NT2/D1 (cell line): ENCODE data around the gene TFRC.
"Not testable (repeated sequence)": the region's sequence is repeated elsewhere in the genome, so short reads cannot be mapped to it uniquely, and the experiment has no call there.

ENCODE experiments used
- DNase-seq: peaks from one replicate; pipeline ENCODE4 v3.0.0-alpha.2; 2011; ENCODE audit warnings: low read depth, low spot score
- H3K27me3 ChIP-seq: 2 replicates; pipeline ENCODE4 v1.6.0; 2011; ENCODE audit warnings: mild to moderate bottlenecking; ENCODE audit not compliant: insufficient read length, insufficient read depth
- H3K36me3 ChIP-seq: 2 replicates; pipeline ENCODE4 v1.6.1; 2011; ENCODE audit warnings: mild to moderate bottlenecking, low read length, mixed read lengths; ENCODE audit not compliant: insufficient read depth, insufficient read length
- H3K4me1 ChIP-seq: 2 replicates; pipeline ENCODE4 v1.5.1; 2011; ENCODE audit not compliant: insufficient read depth, insufficient read length
- H3K4me3 ChIP-seq: 2 replicates; pipeline ENCODE4 v1.5.1; 2011; ENCODE audit warnings: low read depth; ENCODE audit not compliant: insufficient read length
- H3K9ac ChIP-seq: 2 replicates; pipeline ENCODE4 v1.6.0; 2011; ENCODE audit warnings: low read depth; ENCODE audit not compliant: insufficient read length
- H3K9me3 ChIP-seq: 2 replicates; pipeline ENCODE4 v1.5.1; 2011; ENCODE audit warnings: mild to moderate bottlenecking, low read length; ENCODE audit not compliant: insufficient read depth
- SUZ12 ChIP-seq: IDR thresholded peaks from 2 replicates; pipeline ENCODE4 v1.6.1; 2011; ENCODE audit not compliant: insufficient read length, insufficient read depth; ENCODE audit errors: extremely low read depth
- YY1 ChIP-seq: IDR thresholded peaks from 2 replicates; pipeline ENCODE4 v1.6.1; 2011; ENCODE audit not compliant: insufficient read length, insufficient read depth
- ZNF274 ChIP-seq: IDR thresholded peaks from 2 replicates; pipeline ENCODE4 v1.6.1; 2011; ENCODE audit warnings: mild to moderate bottlenecking, low read depth, low read length

TFRC gene

GRCh38 chr3:196097373-196098154 lies 15.7 kb upstream of the TFRC start:
- no peak for TF ChIP-seq YY1
- TF ChIP-seq ZNF274 = no peak
- no peak for TF ChIP-seq SUZ12
- H3K9ac ChIP-seq = no peak overlapping the region
- peaks cover 6% of the 10 kb centered on the region for H3K4me1 ChIP-seq
- DNase-seq = no peak
- no peaks in the 10 kb centered on the region for H3K27me3 ChIP-seq
- no peaks in the 10 kb centered on the region for H3K9me3 ChIP-seq
- no peaks in the 10 kb centered on the region for H3K36me3 ChIP-seq
- H3K4me3 ChIP-seq = no peak overlapping the region

- H3K9me3 ChIP-seq = no peaks in the 10 kb centered on the region
- TF ChIP-seq YY1 (no peak), SUZ12 (no peak), ZNF274 (no peak)
- H3K36me3 ChIP-seq = no peaks in the 10 kb centered on the region
- peaks cover 6% of the 10 kb centered on the region for H3K4me1 ChIP-seq
- H3K4me3 ChIP-seq = no peak overlapping the region
- DNase-seq = no peak
- no peak overlapping the region for H3K9ac ChIP-seq
- no peaks in the 10 kb centered on the region for H3K27me3 ChIP-seq
These were observed 14.6 kb upstream of the TFRC start for GRCh38 chr3:196096382-196096953.

GRCh38 chr3:196093317-196094111 lies 11.6 kb upstream of the TFRC start:
- no peak for TF ChIP-seq YY1
- no peak for TF ChIP-seq ZNF274
- no peak for TF ChIP-seq SUZ12
- peaks cover 6% of the 10 kb centered on the region for H3K4me1 ChIP-seq
- no peak overlapping the region for H3K9ac ChIP-seq
- no peak for DNase-seq
- H3K36me3 ChIP-seq = no peaks in the 10 kb centered on the region
- H3K9me3 ChIP-seq = no peaks in the 10 kb centered on the region
- H3K27me3 ChIP-seq = no peaks in the 10 kb centered on the region
- no peak overlapping the region for H3K4me3 ChIP-seq

GRCh38 chr3:196087906-196088305 lies 6.0 kb upstream of the TFRC start:
- TF ChIP-seq YY1 = no peak
- TF ChIP-seq ZNF274 = no peak
- no peak for TF ChIP-seq SUZ12
- H3K36me3 ChIP-seq = no peaks in the 10 kb centered on the region
- H3K4me1 ChIP-seq = no peaks in the 10 kb centered on the region
- no peaks in the 10 kb centered on the region for H3K9me3 ChIP-seq
- no peak overlapping the region for H3K9ac ChIP-seq
- peaks cover under 1% of the 10 kb centered on the region for H3K27me3 ChIP-seq
- no peak overlapping the region for H3K4me3 ChIP-seq
- no peak for DNase-seq

GRCh38 chr3:196082619-196082971 lies 705 bp upstream of the TFRC start:
- no peak for DNase-seq
- TF ChIP-seq SUZ12 (no peak), ZNF274 (no peak), YY1 (no peak)

GRCh38 chr3:196081002-196081833 lies 672 bp downstream of the TFRC start:
- no peak for DNase-seq
- H3K4me1 ChIP-seq = peaks cover 2% of the 10 kb centered on the region
- no peak for TF ChIP-seq ZNF274
- no peak for TF ChIP-seq SUZ12
- TF ChIP-seq YY1 = no peak
- peak overlapping the region; percentile 100 for H3K4me3 ChIP-seq
- no peaks in the 10 kb centered on the region for H3K9me3 ChIP-seq
- H3K27me3 ChIP-seq = peaks cover 8% of the 10 kb centered on the region
- peaks cover 28% of the 10 kb centered on the region for H3K36me3 ChIP-seq
- peak overlapping the region; percentile 100 for H3K9ac ChIP-seq

More at GRCh38 chr3:196082619-196082971, 705 bp upstream of the TFRC start:
- H3K9ac ChIP-seq = no peak overlapping the region
- H3K27me3 ChIP-seq = peaks cover 8% of the 10 kb centered on the region
- peaks cover 19% of the 10 kb centered on the region for H3K36me3 ChIP-seq
- H3K4me3 ChIP-seq = no peak overlapping the region
- H3K4me1 ChIP-seq = peaks cover 2% of the 10 kb centered on the region
- H3K9me3 ChIP-seq = no peaks in the 10 kb centered on the region

GRCh38 chr3:196080101-196080846 lies 1.6 kb downstream of the TFRC start:
- Histone ChIP-seq H3K36me3 (peaks cover 37% of the 10 kb centered on the region), H3K9ac (peak overlapping the region; percentile 100), H3K4me3 (peak overlapping the region; percentile 100)
- not testable (repeated sequence) for H3K27me3 ChIP-seq, H3K9me3 ChIP-seq, H3K4me1 ChIP-seq, DNase-seq
